Stimulated activated CD4-positive, alpha-beta T cell treated with anti-CD3 and anti-CD28 coated beads, Interleukin-2, amount 100 ng/mL, for 24 hours (primary cell): ENCODE data around the gene ANKRD31.
"Not testable (repeated sequence)": the region's sequence is repeated elsewhere in the genome, so short reads cannot be mapped to it uniquely, and the experiment has no call there.

ENCODE experiments used
- DNase-seq, 2 donors: peaks; one replicate each; pipeline ENCODE4 v3.0.0-alpha.2; 2020

Gene ANKRD31

DNA sequence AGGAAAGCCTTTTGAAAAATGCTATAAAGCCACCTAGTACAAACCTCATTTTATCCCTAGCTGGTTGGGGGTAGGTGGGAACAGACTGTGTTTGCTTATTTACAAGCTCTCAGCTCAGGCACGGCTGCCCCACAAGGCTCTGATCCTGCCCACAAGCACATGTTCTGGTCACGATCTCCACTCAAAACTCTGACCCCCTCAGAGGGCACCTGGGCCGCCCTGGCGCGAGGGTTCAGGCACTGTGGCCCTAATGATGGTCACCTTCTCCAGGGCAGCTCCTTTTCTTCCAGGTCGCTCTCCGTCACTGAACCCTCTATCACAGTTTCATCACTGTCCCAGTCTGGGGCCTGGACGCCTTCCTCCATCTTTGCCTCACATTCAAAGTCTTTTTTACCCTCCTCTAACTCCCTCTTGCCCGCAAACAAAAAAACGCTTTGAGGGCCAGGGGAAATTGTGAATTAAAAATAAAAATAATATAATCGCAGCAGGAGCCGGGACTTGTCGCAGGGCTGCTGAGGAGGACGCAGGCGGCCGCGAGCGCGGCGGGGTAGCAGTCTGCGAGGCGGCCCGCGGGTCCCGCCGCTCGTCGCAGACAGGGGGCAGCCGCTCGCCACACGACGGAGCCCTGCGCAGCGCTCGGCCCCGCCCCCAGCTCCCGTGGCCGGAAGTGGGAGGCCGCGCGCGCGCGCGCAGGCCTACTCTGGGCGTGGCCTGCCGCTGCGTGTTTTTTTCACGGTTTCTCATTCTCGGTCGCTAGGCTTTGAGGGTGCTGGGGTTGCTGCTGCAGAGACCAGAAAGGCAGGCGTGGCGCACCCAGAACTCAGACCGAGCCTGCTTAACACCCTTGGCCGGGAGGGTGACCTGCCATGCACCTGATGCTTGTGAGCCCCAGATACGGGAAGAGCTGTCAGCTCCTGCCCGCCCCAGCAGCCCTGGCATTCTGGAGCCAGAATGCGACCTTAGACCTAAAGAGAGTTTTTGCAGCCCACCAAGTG, at the start of gene ANKRD31:
Gene ANKRD31 (minus strand): TSS at position 557 of the 995 bp plus-strand sequence. CDS start 192 bp downstream, at position 365.
- peak; percentile 89 to 91 for DNase-seq

DNA sequence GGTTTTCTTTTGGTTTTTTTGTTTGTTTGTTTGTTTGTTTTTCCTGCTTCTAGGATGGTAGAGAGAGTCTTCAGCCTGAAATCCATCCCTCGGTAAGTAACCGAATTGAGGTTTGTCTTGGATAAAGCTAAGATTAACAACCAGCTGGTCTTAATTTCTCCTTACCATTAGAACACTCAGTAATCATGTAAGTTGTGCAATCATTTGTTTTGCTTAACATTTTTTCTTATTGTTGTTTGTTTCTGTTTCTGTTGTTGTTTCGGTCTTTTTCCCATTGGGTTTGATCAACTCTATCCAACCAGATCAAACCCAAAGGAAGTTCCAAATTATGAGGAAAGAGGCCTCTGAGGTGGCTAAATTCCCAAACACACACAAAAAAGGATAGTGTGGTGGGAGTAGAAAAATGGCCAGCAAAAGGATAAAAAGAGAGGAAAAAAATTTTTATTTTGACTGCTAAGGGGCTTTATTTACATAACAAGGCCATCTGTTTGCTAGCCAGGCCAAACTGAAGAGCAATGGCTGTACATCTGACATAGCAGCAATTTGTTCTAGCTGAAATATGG, 49.6 kb upstream of the ANKRD31 start:
- no peak for DNase-seq

GRCh38 chr5:75282581-75282980, 45.9 kb upstream of the ANKRD31 start:
- no peak for DNase-seq

DNA sequence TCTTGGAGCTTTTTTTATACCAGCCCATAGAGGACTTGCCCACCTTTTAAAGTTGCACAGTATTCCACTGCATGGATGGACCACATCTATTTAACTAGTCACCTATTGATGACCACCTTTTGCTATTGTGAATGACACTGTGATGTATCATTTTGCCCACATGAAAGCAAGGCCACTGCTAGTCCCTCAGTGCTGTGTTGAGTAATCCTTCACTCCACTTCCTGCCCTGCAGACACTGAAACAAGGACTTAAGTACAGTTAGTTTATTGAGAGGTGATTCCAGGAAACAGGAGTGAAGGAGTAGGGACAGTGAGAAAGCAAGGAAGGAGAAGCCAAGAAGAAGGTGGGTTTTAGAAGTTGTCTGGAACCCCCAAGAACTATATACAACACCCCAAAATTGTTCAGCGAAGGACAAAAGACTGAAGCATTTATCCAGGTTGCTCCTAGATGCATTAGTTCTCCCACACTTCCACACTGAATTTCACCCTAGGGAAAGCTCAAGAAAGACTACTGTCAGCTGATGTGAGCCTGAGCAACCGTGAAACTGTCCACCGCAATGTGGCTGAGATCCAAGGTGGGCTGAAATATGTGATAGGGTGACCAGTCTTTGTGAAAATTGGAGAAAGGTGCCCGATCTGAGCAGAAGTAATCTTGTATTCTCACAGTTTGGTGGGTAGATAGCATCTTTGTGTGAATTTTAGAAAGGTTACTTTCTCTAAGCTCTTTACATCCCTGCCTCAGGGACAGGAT, 45.2 kb upstream of the ANKRD31 start:
- DNase-seq: no peak

- DNase-seq: no peak
Measured at GRCh38 chr5:75279321-75279720, 42.6 kb upstream of the ANKRD31 start.

DNA sequence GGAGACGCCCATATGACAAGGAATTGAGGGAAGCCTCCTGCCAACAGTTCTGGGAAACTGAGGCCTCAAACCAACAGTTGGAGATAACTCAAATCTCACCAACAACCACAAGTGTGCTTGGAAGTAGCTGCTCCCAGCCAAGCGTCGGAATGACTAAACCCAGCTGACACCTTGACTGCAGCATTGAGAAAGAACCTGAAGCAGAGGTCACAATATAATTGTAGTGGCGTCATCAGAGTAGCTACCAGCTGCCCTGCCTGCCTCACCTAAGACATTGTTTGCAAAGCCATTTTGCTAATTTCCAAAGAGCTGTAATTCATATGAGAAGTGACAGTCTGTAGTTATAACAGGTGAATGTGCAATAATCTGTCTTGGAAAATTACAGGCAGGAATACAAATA, 40.8 kb upstream of the ANKRD31 start:
- DNase-seq: no peak

DNA sequence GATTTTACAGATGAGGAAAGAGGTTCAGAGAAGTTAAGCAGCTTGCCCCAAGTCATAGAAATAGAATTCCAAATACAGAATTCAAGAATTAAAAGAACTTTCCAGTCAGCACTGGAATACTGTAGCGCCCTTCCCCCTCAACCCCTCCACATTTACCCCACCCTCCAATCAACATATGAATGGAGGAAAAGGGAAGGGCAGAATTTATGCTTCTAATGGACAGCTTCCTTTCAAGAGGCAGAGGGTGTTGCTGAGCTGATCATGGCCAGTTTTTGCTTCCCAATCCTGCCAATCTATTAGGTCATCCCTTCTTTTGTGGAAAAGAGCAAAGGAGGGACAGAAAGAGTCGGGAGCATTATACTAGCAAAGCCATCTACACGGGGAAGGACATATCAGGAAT, 39.1 kb upstream of the ANKRD31 start:
- DNase-seq: no peak

DNA sequence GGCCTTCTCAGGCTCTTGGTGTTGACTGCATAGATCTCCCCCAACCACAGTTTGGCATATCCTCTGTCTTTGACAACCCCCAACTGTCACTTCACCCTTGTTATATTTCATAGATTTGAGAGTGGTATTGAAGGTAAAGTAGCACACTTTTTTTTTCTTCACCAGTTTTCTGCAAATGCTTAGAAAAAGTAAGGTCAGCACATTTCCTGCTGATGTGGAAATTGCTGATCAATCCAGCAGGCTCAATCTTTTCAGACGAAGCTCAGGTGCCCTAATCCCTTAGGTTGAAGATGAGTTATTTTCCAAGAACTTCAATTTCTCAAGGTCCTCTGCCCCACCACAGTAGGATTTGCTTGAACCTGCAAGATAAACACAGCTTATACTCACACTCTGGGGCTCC, 38.5 kb upstream of the ANKRD31 start:
- DNase-seq: no peak

DNA sequence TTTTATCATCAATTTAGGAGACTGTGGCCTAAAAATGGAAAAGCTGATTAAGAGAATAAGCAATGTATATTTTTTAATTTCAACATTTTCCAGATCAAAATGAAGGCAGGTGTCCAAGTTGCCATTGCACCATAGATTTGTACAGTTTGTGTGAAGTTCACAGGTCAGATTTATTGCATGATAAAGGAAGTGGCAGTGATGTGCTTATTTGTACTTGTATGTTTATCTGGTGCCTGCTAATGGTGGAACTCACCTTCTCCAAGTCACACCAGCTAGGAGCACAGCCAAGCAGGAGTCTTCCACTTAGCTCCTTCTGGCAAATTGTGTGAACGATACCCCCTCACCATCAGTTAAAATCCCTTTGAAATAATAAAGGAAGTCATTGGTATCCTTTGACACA, 37.8 kb upstream of the ANKRD31 start:
- no peak for DNase-seq

- DNase-seq: not testable (repeated sequence)
Measured at GRCh38 chr5:75270605-75271004, 33.9 kb upstream of the ANKRD31 start.

- no peak for DNase-seq
Measured at GRCh38 chr5:75265731-75266130, 29.1 kb upstream of the ANKRD31 start.

GRCh38 chr5:75262271-75262670, 25.6 kb upstream of the ANKRD31 start:
- no peak for DNase-seq

DNA sequence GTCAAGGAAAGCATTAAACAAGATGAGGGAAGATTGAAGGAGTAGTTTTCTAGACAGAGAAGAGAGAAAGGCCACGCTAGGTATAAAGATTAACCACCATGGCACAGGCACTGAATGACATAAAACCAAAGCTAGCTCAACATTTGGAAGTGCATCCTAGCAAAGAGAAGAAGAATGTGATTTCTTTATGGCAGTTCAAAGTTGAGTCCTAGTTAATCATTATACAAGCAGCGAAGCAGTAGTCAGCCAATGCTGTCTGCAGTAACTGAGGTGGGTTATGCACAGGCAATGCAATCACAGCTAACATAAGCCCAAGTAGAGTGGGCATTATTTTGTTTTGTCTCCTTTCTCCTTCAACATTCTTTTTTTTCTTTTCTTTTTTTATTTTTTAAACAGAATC, 24.0 kb upstream of the ANKRD31 start:
- DNase-seq: no peak

DNA sequence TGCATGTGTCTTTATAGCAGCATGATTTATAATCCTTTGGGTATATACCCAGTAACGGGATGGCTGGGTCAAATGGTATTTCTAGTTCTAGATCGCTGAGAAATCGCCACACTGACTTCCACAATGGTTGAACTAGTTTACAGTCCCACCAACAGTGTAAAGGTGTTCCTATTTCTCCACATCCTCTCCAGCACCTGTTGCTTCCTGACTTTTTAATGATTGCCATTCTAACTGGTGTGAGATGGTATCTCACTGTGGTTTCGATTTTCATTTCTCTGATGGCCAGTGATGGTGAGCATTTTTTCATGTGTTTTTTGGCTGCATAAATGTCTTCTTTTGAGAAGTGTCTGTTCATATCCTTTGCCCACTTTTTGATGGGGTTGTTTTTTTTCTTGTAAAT, 13.8 kb upstream of the ANKRD31 start:
- DNase-seq: not testable (repeated sequence)

GRCh38 chr5:75245023-75245422, 8.3 kb upstream of the ANKRD31 start:
- no peak for DNase-seq

- DNase-seq: no peak
Measured at GRCh38 chr5:75243510-75243909, 6.8 kb upstream of the ANKRD31 start.

DNA sequence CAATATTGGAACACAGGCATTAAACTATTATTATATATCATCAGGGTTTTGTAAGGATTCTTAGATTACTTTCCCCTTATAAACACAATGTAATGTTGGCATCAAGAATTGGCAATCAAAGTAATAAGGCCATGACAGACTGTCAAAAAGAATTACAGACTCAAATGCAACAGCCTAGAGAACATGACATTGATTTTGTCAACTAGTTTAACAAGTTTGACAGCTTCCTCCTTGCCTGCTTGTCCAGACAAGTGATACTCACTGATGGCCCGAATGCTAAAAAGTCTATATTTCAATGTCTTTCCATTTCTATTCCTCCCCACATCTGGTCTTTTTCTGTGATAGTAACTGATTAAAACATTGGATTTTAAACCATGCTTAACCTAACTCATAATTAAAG, 6.4 kb upstream of the ANKRD31 start:
- no peak for DNase-seq

- no peak for DNase-seq
Measured at GRCh38 chr5:75242067-75242466, 5.4 kb upstream of the ANKRD31 start.

- no peak for DNase-seq
Measured at GRCh38 chr5:75239681-75240080, 3.0 kb upstream of the ANKRD31 start.

DNA sequence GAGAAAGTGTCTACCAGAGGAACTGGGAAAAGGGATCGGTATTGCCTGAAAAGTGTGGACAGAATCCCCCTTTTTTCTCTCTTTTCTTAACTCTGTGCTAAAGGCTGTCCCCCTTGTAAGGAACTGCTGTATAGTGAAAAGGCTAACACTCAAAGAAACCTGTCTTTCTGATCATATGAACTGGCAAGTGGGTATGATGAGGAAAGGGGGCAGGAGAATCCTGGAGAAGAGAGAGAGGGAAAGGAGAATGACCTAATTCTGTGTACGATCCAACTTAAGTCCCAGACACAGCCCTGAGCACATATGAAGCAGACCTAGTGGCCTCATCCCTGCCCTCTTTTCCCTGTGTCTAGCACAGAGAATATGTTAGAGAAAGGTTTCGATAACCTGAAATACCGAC, 967 bp downstream of the ANKRD31 start:
- no peak for DNase-seq

DNA sequence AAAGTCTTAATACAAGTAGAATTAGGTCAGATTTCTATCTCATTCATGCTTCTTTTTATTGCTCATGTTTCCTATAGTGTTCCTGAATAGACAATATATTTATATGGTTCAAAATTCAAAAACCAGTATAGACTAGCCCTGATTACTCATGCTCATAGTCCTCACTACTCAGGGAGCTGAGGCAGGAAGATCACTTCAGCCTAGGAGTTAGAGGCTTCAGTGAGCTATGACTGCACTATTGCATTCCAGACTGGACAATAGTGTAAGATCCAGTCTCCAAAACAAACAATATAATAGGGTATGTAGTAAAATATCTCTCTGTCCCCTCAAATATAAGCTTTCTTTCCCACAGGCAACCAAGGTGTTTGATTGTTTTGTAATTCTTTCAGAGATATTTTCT, 2.4 kb downstream of the ANKRD31 start:
- no peak for DNase-seq

DNA sequence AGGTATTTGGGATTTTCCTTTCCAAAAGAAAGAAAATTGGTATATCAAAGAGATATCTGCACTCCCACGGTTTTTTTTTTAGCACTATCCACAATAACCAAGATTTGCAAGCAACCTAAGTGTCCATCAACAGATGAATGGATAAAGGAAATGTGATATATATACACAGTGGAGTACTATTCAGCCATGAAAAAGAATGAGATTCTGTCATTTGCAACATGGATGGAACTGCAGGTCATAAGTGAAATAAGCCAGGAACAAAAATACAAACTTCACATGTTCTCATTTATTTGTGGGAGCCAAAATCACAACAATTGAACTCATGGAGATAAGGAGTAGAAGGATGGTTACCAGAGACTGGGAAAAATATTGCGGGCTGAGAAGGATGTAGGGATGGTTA, 9.8 kb downstream of the ANKRD31 start:
- DNase-seq: no peak

DNA sequence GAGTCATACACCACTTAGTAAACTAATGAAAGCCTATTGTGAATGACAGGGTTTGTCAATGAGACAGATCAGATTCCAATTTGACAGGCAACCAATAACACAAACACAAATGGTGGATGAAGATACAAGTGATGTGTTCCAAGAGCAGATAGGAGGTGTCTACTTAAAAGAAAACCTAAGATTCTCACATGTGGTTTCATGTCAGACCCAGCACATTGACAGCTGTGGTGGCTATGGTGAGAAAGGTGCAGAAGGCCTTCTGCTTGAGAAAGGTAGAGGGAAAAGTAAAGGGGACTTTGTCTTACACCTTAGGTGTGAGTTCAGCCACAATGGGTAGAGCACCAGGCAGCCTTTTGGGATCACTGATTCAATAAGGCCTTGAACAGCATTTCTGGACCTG, 11.2 kb downstream of the ANKRD31 start:
- no peak for DNase-seq

- DNase-seq: not testable (repeated sequence)
Measured at GRCh38 chr5:75220787-75221186, 15.9 kb downstream of the ANKRD31 start.
